ENCODE data around the gene RESP18.

Gene RESP18

GRCh38 chr2:219284501-219285372 is 47.8 kb downstream of the RESP18 start:
- TF ChIP-seq REST (IDR thresholded peaks at IDR 0.05; ENCODE audit: insufficient read depth in 1 of 2, low read depth in 2 of 2, low read length in 2 of 2) (no peak), TAF1 (IDR thresholded peaks at IDR 0.05; ENCODE audit: borderline replicate concordance, insufficient read depth, low read length) (no peak), POLR2AphosphoS5 (IDR thresholded peaks at IDR 0.05; ENCODE audit: low read depth, low read length) (no peak), FOXP2 (optimal IDR thresholded peaks at IDR 0.05; ENCODE audit: borderline replicate concordance, extremely low read depth, extremely low read length, insufficient read depth) (no peak), SIN3A (IDR thresholded peaks at IDR 0.05; ENCODE audit: borderline replicate concordance, insufficient read depth, low read length) (no peak)

- TF ChIP-seq REST (IDR thresholded peaks at IDR 0.05; ENCODE audit: insufficient read depth in 1 of 2, low read depth in 2 of 2, low read length in 2 of 2) (no peak), FOXP2 (optimal IDR thresholded peaks at IDR 0.05; ENCODE audit: borderline replicate concordance, extremely low read depth, extremely low read length, insufficient read depth) (no peak), POLR2AphosphoS5 (IDR thresholded peaks at IDR 0.05; ENCODE audit: low read depth, low read length) (no peak), SIN3A (IDR thresholded peaks at IDR 0.05; ENCODE audit: borderline replicate concordance, insufficient read depth, low read length) (no peak), TAF1 (IDR thresholded peaks at IDR 0.05; ENCODE audit: borderline replicate concordance, insufficient read depth, low read length) (no peak)
Measured at GRCh38 chr2:219282943-219283581, 49.5 kb downstream of the RESP18 start.

GRCh38 chr2:219282375-219282774 is 50.2 kb downstream of the RESP18 start:
- TF ChIP-seq SIN3A (IDR thresholded peaks at IDR 0.05; ENCODE audit: borderline replicate concordance, insufficient read depth, low read length) = no peak
- TF ChIP-seq REST (IDR thresholded peaks at IDR 0.05; ENCODE audit: insufficient read depth in 1 of 2, low read depth in 2 of 2, low read length in 2 of 2) = no peak
- TF ChIP-seq TAF1 (IDR thresholded peaks at IDR 0.05; ENCODE audit: borderline replicate concordance, insufficient read depth, low read length) = no peak
- TF ChIP-seq FOXP2 (optimal IDR thresholded peaks at IDR 0.05; ENCODE audit: borderline replicate concordance, extremely low read depth, extremely low read length, insufficient read depth) = no peak
- no peak for TF ChIP-seq POLR2AphosphoS5 (IDR thresholded peaks at IDR 0.05; ENCODE audit: low read depth, low read length)

GRCh38 chr2:219281588-219281987 is 51.0 kb downstream of the RESP18 start:
- no peak for TF ChIP-seq REST (IDR thresholded peaks at IDR 0.05; ENCODE audit: insufficient read depth in 1 of 2, low read depth in 2 of 2, low read length in 2 of 2)
- no peak for TF ChIP-seq FOXP2 (optimal IDR thresholded peaks at IDR 0.05; ENCODE audit: borderline replicate concordance, extremely low read depth, extremely low read length, insufficient read depth)
- no peak for TF ChIP-seq SIN3A (IDR thresholded peaks at IDR 0.05; ENCODE audit: borderline replicate concordance, insufficient read depth, low read length)
- TF ChIP-seq POLR2AphosphoS5 (IDR thresholded peaks at IDR 0.05; ENCODE audit: low read depth, low read length) = no peak
- TF ChIP-seq TAF1 (IDR thresholded peaks at IDR 0.05; ENCODE audit: borderline replicate concordance, insufficient read depth, low read length) = no peak
